Mesenchymal stem cell (in vitro differentiated cells and primary cell): ENCODE results near the gene CMSS1.

Experiments
- DNase-seq: peaks from one replicate; pipeline ENCODE4 v3.0.0-alpha.2; 2013
- H2AFZ ChIP-seq: one replicate; pipeline ENCODE4 v1.6.1; 2013; ENCODE audit warnings: low read depth, mild to moderate bottlenecking, control low read depth, inconsistent platforms, low read length, moderate library complexity
- H2AK5ac ChIP-seq: 2 replicates; pipeline ENCODE4 v1.6.1; 2013; ENCODE audit warnings: low read length, moderate library complexity, mild to moderate bottlenecking, inconsistent platforms; ENCODE audit not compliant: severe bottlenecking
- H2BK120ac ChIP-seq: one replicate; pipeline ENCODE4 v1.6.1; 2013; ENCODE audit warnings: low read depth, mild to moderate bottlenecking, inconsistent platforms, low read length, moderate library complexity
- H2BK12ac ChIP-seq, 2 experiments: one replicate each; pipeline ENCODE4 v1.6.1; 2013; ENCODE audit warnings: inconsistent platforms in 2 of 2, low read length in 2 of 2, mild to moderate bottlenecking in 2 of 2, moderate library complexity in 2 of 2, control low read depth in 1 of 2
- H2BK15ac ChIP-seq: one replicate; pipeline ENCODE4 v1.6.1; 2013; ENCODE audit warnings: mild to moderate bottlenecking, low read depth, inconsistent platforms; ENCODE audit not compliant: poor library complexity, severe bottlenecking
- H2BK5ac ChIP-seq: 2 replicates; pipeline ENCODE4 v1.6.1; 2013; ENCODE audit warnings: low read depth, mild to moderate bottlenecking, low read length, control low read depth, inconsistent platforms; ENCODE audit not compliant: poor library complexity, severe bottlenecking
- H3K14ac ChIP-seq, 2 experiments: one replicate each; pipeline ENCODE4 v1.6.1; 2013; ENCODE audit warnings: inconsistent platforms in 2 of 2, low read length in 2 of 2, control low read depth in 1 of 2, mild to moderate bottlenecking in 1 of 2, moderate library complexity in 1 of 2
- H3K18ac ChIP-seq, 2 experiments: one replicate each; pipeline ENCODE4 v1.6.1; 2013; ENCODE audit warnings: inconsistent platforms in 2 of 2, low read length in 2 of 2, control low read depth in 1 of 2, low read depth in 1 of 2, mild to moderate bottlenecking in 1 of 2
- H3K23ac ChIP-seq, 2 experiments: one replicate each; pipeline ENCODE4 v1.6.1; 2013; ENCODE audit warnings: inconsistent platforms in 2 of 2, low read length in 2 of 2, mild to moderate bottlenecking in 2 of 2, moderate library complexity in 2 of 2, control low read depth in 1 of 2
- H3K27ac ChIP-seq: 2 replicates; pipeline ENCODE4 v1.5.1; 2013; ENCODE audit warnings: mild to moderate bottlenecking, moderate library complexity, low read length, control low read depth, inconsistent platforms; ENCODE audit not compliant: poor library complexity, severe bottlenecking
- H3K27me3 ChIP-seq, 2 experiments: 2 replicates each; pipeline versions ENCODE4 v1.6.1 to v1.7.0; 2013; ENCODE audit warnings: low read length in 2 of 2, mild to moderate bottlenecking in 2 of 2, moderate library complexity in 2 of 2, control low read depth in 1 of 2, inconsistent platforms in 1 of 2; ENCODE audit not compliant: control insufficient read depth in 1 of 2, insufficient read depth in 1 of 2
- H3K36me3 ChIP-seq, 2 experiments: 2 replicates each; pipeline versions ENCODE4 v1.6.1 to v1.7.0; 2013; ENCODE audit warnings: low read length in 2 of 2, control low read depth in 1 of 2, inconsistent platforms in 1 of 2, low read depth in 1 of 2, mild to moderate bottlenecking in 1 of 2; ENCODE audit not compliant: insufficient read depth in 2 of 2, control insufficient read depth in 1 of 2
- H3K4ac ChIP-seq, 2 experiments: one replicate each; pipeline ENCODE4 v1.6.1; 2013; ENCODE audit warnings: inconsistent platforms in 2 of 2, low read length in 2 of 2, mild to moderate bottlenecking in 2 of 2, moderate library complexity in 2 of 2, control low read depth in 1 of 2, low read depth in 1 of 2
- H3K4me1 ChIP-seq: 2 replicates; pipeline ENCODE4 v1.6.1; 2013; ENCODE audit warnings: low read depth, low read length, control low read depth; ENCODE audit not compliant: control insufficient read depth, insufficient read depth
- H3K4me2 ChIP-seq: 2 replicates; pipeline ENCODE4 v1.6.1; 2013; ENCODE audit warnings: low read length, mild to moderate bottlenecking, inconsistent platforms; ENCODE audit not compliant: poor library complexity, severe bottlenecking
- H3K4me3 ChIP-seq, 2 experiments: 2 replicates each; pipeline versions ENCODE4 v1.5.1 to v1.7.0; 2013; ENCODE audit warnings: low read length in 2 of 2, mild to moderate bottlenecking in 2 of 2, control low read depth in 1 of 2, low read depth in 1 of 2; ENCODE audit not compliant: insufficient read depth in 1 of 2
- H3K79me1 ChIP-seq: replicated peaks from 2 replicates; pipeline ENCODE4 v1.6.1; 2013; ENCODE audit warnings: mild to moderate bottlenecking, control low read depth, low read length, inconsistent platforms; ENCODE audit not compliant: poor library complexity, severe bottlenecking
- H3K9ac ChIP-seq: 2 replicates; pipeline ENCODE4 v1.7.0; 2013; ENCODE audit warnings: mild to moderate bottlenecking, low read length, moderate library complexity
- H3K9me3 ChIP-seq: 2 replicates; pipeline ENCODE4 v1.7.0; 2013; ENCODE audit warnings: mild to moderate bottlenecking, low read length; ENCODE audit not compliant: control insufficient read depth
- H4K8ac ChIP-seq: one replicate; pipeline ENCODE4 v1.6.1; 2013; ENCODE audit warnings: inconsistent platforms, mild to moderate bottlenecking, low read length, moderate library complexity
- H4K91ac ChIP-seq: one replicate; pipeline ENCODE4 v1.6.1; 2013; ENCODE audit warnings: mild to moderate bottlenecking, low read length, inconsistent platforms
- WGBS: methylation state at CpG from one replicate; pipeline ENCODE4 v1.1.7; 2013; ENCODE audit warnings: mixed read lengths; 5-methylcytosine and 5-hydroxymethylcytosine counted together

Gene CMSS1

DNA sequence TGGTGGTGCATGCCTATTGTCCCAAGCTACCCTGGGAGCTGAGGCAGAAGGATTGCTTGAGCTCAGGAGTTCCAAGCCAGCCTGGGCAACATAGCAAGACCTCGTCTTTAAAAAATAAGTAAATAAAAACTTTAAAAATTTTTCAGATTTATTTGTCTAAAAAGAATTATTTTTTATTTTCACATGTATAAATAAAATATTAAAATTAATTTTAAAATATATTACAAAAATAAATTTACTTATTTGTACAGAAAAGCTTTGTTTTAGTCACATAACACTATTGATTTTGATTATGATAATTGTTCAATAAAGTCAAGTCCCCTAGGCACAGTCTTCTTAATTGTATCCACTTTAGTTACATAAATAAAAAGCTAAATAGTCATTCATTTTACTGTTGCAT lies 211.4 kb downstream of the CMSS1 start:
- H3K4ac ChIP-seq = no peak overlapping the region
- no peak overlapping the region for H4K91ac ChIP-seq
- no peaks in the 10 kb centered on the region for H3K36me3 ChIP-seq
- H3K79me1 ChIP-seq = peaks cover 4% of the 10 kb centered on the region
- H3K27me3 ChIP-seq = no peaks in the 10 kb centered on the region
- no peak overlapping the region for H3K4me3 ChIP-seq
- no peak overlapping the region for H3K9ac ChIP-seq
- H4K8ac ChIP-seq = no peak overlapping the region
- no peak overlapping the region for H2BK5ac ChIP-seq
- H2AK5ac ChIP-seq = no peak overlapping the region
- no peak overlapping the region for H2BK120ac ChIP-seq
- no peak overlapping the region for H3K4me2 ChIP-seq
- no CpG with 5 or more reads among the region's 1 CpG for WGBS
- no peak overlapping the region for H3K18ac ChIP-seq
- H2BK12ac ChIP-seq = no peak overlapping the region
- H3K27ac ChIP-seq = no peak overlapping the region
- no peak overlapping the region for H2AFZ ChIP-seq
- H3K14ac ChIP-seq = no peak overlapping the region
- H2BK15ac ChIP-seq = no peak overlapping the region
- H3K23ac ChIP-seq = no peak overlapping the region
- peaks cover 3% of the 10 kb centered on the region for H3K4me1 ChIP-seq
- no peak for DNase-seq
- H3K9me3 ChIP-seq = no peaks in the 10 kb centered on the region

DNA sequence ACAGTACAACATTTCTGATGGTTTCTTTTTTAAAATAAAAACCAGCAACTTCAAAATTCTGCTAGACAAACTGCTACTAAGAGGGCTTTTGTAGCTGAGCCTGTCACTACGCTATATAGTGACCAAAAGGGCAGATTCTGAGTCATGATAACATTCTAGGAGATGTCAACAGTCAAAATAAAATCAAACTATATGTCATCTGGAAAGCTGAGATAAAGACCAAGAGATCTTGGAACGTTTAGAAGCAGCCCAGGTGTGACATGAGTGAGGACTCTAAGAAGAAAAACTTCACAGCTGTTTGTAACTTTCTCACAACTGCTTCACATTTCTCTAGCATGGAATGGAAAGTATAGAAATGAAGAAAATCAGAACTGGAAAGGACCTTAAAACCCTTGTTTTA lies 212.0 kb downstream of the CMSS1 start:
- no peak overlapping the region for H3K4me2 ChIP-seq
- no peak overlapping the region for H3K14ac ChIP-seq
- no peak for DNase-seq
- H2BK12ac ChIP-seq = no peak overlapping the region
- H3K23ac ChIP-seq = no peak overlapping the region
- H3K9ac ChIP-seq = no peak overlapping the region
- no peak overlapping the region for H3K18ac ChIP-seq
- 40% methylated on average over 1 of the region's 2 CpGs for WGBS
- H2AK5ac ChIP-seq = no peak overlapping the region
- no peaks in the 10 kb centered on the region for H3K9me3 ChIP-seq
- no peak overlapping the region for H4K8ac ChIP-seq
- H2BK15ac ChIP-seq = no peak overlapping the region
- no peak overlapping the region for H2BK120ac ChIP-seq
- no peak overlapping the region for H4K91ac ChIP-seq
- H2BK5ac ChIP-seq = no peak overlapping the region
- no peak overlapping the region for H3K4me3 ChIP-seq
- H3K4ac ChIP-seq = no peak overlapping the region
- no peaks in the 10 kb centered on the region for H3K27me3 ChIP-seq
- peaks cover 2% of the 10 kb centered on the region for H3K4me1 ChIP-seq
- H3K36me3 ChIP-seq = no peaks in the 10 kb centered on the region
- no peak overlapping the region for H2AFZ ChIP-seq
- H3K79me1 ChIP-seq = peaks cover 4% of the 10 kb centered on the region
- H3K27ac ChIP-seq = no peak overlapping the region

DNA sequence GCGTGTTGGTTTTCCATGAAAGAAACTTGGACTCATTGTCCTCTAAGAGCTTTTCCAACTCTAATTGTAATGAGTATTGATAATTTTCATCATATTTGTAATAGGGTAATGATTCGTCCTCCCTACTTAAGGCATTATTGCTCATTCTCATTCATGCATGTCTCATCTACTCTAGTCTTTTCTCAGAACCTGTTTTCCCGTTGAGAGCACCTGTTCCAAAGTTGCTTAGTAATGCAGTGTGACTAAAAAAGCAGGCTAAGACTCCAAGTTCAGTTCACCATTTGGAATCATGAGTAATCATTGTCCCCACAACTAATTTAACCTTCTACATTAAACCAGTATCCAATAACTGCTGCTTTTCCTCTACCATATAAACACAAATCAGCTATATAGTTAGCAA lies 212.7 kb downstream of the CMSS1 start:
- H2AFZ ChIP-seq = no peak overlapping the region
- H3K27me3 ChIP-seq = no peaks in the 10 kb centered on the region
- WGBS = 100% methylated on average over 3 of the region's 3 CpGs
- H3K4ac ChIP-seq = no peak overlapping the region
- peaks cover 4% of the 10 kb centered on the region for H3K79me1 ChIP-seq
- no peak overlapping the region for H3K14ac ChIP-seq
- no peak overlapping the region for H2BK12ac ChIP-seq
- H2AK5ac ChIP-seq = no peak overlapping the region
- H3K4me3 ChIP-seq = no peak overlapping the region
- H2BK5ac ChIP-seq = no peak overlapping the region
- H4K8ac ChIP-seq = no peak overlapping the region
- H3K4me1 ChIP-seq = peaks cover 1% of the 10 kb centered on the region
- no peak for DNase-seq
- H3K36me3 ChIP-seq = no peaks in the 10 kb centered on the region
- no peak overlapping the region for H4K91ac ChIP-seq
- no peaks in the 10 kb centered on the region for H3K9me3 ChIP-seq
- no peak overlapping the region for H2BK120ac ChIP-seq
- no peak overlapping the region for H3K18ac ChIP-seq
- no peak overlapping the region for H3K27ac ChIP-seq
- H3K9ac ChIP-seq = no peak overlapping the region
- no peak overlapping the region for H2BK15ac ChIP-seq
- no peak overlapping the region for H3K23ac ChIP-seq
- no peak overlapping the region for H3K4me2 ChIP-seq

DNA sequence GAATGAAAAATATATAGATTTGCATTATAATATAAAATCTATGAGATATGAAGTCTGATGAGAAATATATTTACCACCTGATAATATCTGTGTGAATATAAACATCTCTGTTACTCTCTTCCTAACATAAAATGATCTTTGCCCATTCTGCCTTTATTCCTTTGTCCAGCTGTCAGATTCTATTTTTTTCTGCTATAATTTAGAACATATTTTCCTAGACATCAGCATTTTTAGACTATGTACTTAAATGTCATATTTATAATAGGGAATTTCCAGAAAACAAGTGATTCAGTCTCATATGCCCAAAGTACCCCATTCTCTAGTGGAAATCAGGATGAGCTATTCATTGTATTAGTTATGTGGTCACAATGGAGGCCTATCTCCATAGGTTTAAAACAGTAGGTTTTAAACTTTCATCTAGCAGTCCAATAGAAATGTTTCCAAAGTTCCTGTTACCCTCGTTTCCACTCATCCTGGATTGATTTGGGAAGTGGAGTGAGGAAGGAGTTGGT lies 213.3 kb downstream of the CMSS1 start:
- no peak overlapping the region for H2BK15ac ChIP-seq
- no peak overlapping the region for H2BK120ac ChIP-seq
- H4K8ac ChIP-seq = no peak overlapping the region
- H3K14ac ChIP-seq = no peak overlapping the region
- H3K4me1 ChIP-seq = no peaks in the 10 kb centered on the region
- no peaks in the 10 kb centered on the region for H3K27me3 ChIP-seq
- no peak overlapping the region for H2AFZ ChIP-seq
- WGBS = 88% methylated on average over 1 of the region's 1 CpG
- no peak for DNase-seq
- no peak overlapping the region for H3K18ac ChIP-seq
- H3K27ac ChIP-seq = no peak overlapping the region
- no peak overlapping the region for H2BK12ac ChIP-seq
- no peak overlapping the region for H3K4me2 ChIP-seq
- no peak overlapping the region for H3K4ac ChIP-seq
- H3K36me3 ChIP-seq = no peaks in the 10 kb centered on the region
- H2AK5ac ChIP-seq = peak overlapping the region; percentile 63
- no peak overlapping the region for H4K91ac ChIP-seq
- peaks cover 1% of the 10 kb centered on the region for H3K79me1 ChIP-seq
- H3K9me3 ChIP-seq = no peaks in the 10 kb centered on the region
- no peak overlapping the region for H3K23ac ChIP-seq
- H3K4me3 ChIP-seq = no peak overlapping the region
- no peak overlapping the region for H2BK5ac ChIP-seq
- no peak overlapping the region for H3K9ac ChIP-seq
